ENCODE measurements around the gene SRSF4.

GRCh38 chr1:29120367-29120766 is 61.3 kb downstream of the SRSF4 start:
- TF ChIP-seq CTCF (IDR thresholded peaks at IDR 0.05) (no peak), POLR2A (IDR thresholded peaks at IDR 0.05) (no peak)
